ENCODE results near the gene TSN.
A peak's percentile ranks its signal among the peaks of the same experiment; 100 is the strongest.
"Not testable (repeated sequence)": the region's sequence is repeated elsewhere in the genome, so short reads cannot be mapped to it uniquely, and the experiment has no call there.

Gene TSN

GRCh38 chr2:121755237-121756111 is at the start of gene TSN:
Gene TSN, plus strand, starts transcription at chr2:121755651. Its CDS starts 129 bp downstream, at chr2:121755780.
- DNase-seq (ENCODE audit: low spot score) = peak; percentile 95

GRCh38 chr2:121705958-121706357 is 49.5 kb upstream of the TSN start:
- DNase-seq (ENCODE audit: low spot score) = no peak

- DNase-seq (ENCODE audit: low spot score) = no peak
Measured at GRCh38 chr2:121707344-121707919, 48.0 kb upstream of the TSN start.

GRCh38 chr2:121707920-121708361 is 47.5 kb upstream of the TSN start:
- no peak for DNase-seq (ENCODE audit: low spot score)

GRCh38 chr2:121709776-121710469 is 45.5 kb upstream of the TSN start:
- no peak for DNase-seq (ENCODE audit: low spot score)

GRCh38 chr2:121710470-121711170 is 44.8 kb upstream of the TSN start:
- no peak for DNase-seq (ENCODE audit: low spot score)

- DNase-seq (ENCODE audit: low spot score) = not testable (repeated sequence)
Measured at GRCh38 chr2:121711481-121711880, 44.0 kb upstream of the TSN start.

- DNase-seq (ENCODE audit: low spot score) = no peak
Measured at GRCh38 chr2:121716126-121716525, 39.3 kb upstream of the TSN start.

GRCh38 chr2:121717529-121717928 is 37.9 kb upstream of the TSN start:
- DNase-seq (ENCODE audit: low spot score) = no peak

GRCh38 chr2:121721926-121722325 is 33.5 kb upstream of the TSN start:
- no peak for DNase-seq (ENCODE audit: low spot score)

- DNase-seq (ENCODE audit: low spot score) = no peak
Measured at GRCh38 chr2:121722479-121722878, 33.0 kb upstream of the TSN start.

GRCh38 chr2:121723316-121723715 is 32.1 kb upstream of the TSN start:
- DNase-seq (ENCODE audit: low spot score) = no peak

- no peak for DNase-seq (ENCODE audit: low spot score)
Measured at GRCh38 chr2:121727332-121727731, 28.1 kb upstream of the TSN start.

- DNase-seq (ENCODE audit: low spot score) = no peak
Measured at GRCh38 chr2:121727950-121728349, 27.5 kb upstream of the TSN start.

GRCh38 chr2:121731366-121731765 is 24.1 kb upstream of the TSN start:
- no peak for DNase-seq (ENCODE audit: low spot score)

- DNase-seq (ENCODE audit: low spot score) = not testable (repeated sequence)
Measured at GRCh38 chr2:121734544-121734943, 20.9 kb upstream of the TSN start.

GRCh38 chr2:121735518-121736074 is 19.9 kb upstream of the TSN start:
- no peak for DNase-seq (ENCODE audit: low spot score)

- no peak for DNase-seq (ENCODE audit: low spot score)
Measured at GRCh38 chr2:121736140-121736461, 19.4 kb upstream of the TSN start.

- peak; percentile 99 for DNase-seq (ENCODE audit: low spot score)
Measured at GRCh38 chr2:121736462-121737336, 18.8 kb upstream of the TSN start, which contains the start of gene NIFK. Gene NIFK, minus strand, starts transcription at chr2:121736875. Its CDS starts 25 bp downstream, at chr2:121736850.

GRCh38 chr2:121740973-121741372 is 14.5 kb upstream of the TSN start:
- DNase-seq (ENCODE audit: low spot score) = no peak

- DNase-seq (ENCODE audit: low spot score) = no peak
Measured at GRCh38 chr2:121741450-121741849, 14.0 kb upstream of the TSN start.

All from D341Med (cell line).